WI38 (cell line): ENCODE data around the gene GNAL.

Experiments used
- H3K4me3 ChIP-seq: 2 replicates; pipeline ENCODE4 v1.5.1; 2011; ENCODE audit warnings: low read depth, mild to moderate bottlenecking, control low read depth, low read length
- CTCF ChIP-seq: IDR thresholded peaks from 2 replicates; pipeline ENCODE4 v1.5.1; 2012; ENCODE audit warnings: low read depth, mild to moderate bottlenecking, control low read depth, low read length

Gene GNAL

GRCh38 chr18:11761553-11761952, 72.5 kb downstream of the GNAL start:
- TF ChIP-seq CTCF: no peak
- H3K4me3 ChIP-seq: no peak overlapping the region

- TF ChIP-seq CTCF: no peak
- H3K4me3 ChIP-seq: no peak overlapping the region
Measured at GRCh38 chr18:11762429-11762828, 73.4 kb downstream of the GNAL start.

- TF ChIP-seq CTCF: no peak
Measured at GRCh38 chr18:11767329-11767728, 78.3 kb downstream of the GNAL start.

GRCh38 chr18:11767935-11768334, 78.9 kb downstream of the GNAL start:
- no peak for TF ChIP-seq CTCF
- H3K4me3 ChIP-seq: no peak overlapping the region

More at GRCh38 chr18:11767329-11767728, 78.3 kb downstream of the GNAL start:
- no peak overlapping the region for H3K4me3 ChIP-seq

- TF ChIP-seq CTCF: no peak
- no peak overlapping the region for H3K4me3 ChIP-seq
Measured at GRCh38 chr18:11775436-11776174, 86.5 kb downstream of the GNAL start.

- TF ChIP-seq CTCF: no peak
- no peak overlapping the region for H3K4me3 ChIP-seq
Measured at GRCh38 chr18:11780042-11780441, 91.0 kb downstream of the GNAL start.

GRCh38 chr18:11783716-11784331, 94.8 kb downstream of the GNAL start:
- H3K4me3 ChIP-seq: no peak overlapping the region
- TF ChIP-seq CTCF: no peak
